GM12878 (cell line): ENCODE data around the gene PAK2. TPM values are rescaled to one million over a fixed set of nuclear protein-coding genes. Genes with fewer than 3 reads are reported as not detected.

Experiments
- ATAC-seq: fragments of 200-7000 bp; cut with Tn5 transposase; 3 replicates; pipeline ENCODE4 v1.9.1; 2020; ENCODE audit warnings: mild to moderate bottlenecking, moderate library complexity
- BruUV-seq: library from RNA; stranded (reverse); fragments of 400-500 nt; replicated peaks from 2 replicates; lab custom pipeline; 2021; lab: Mats Ljungman, UMichigan
- CTCF ChIA-PET: fragments of 300-600 bp; sonication (Branson Sonifier 250); formaldehyde crosslinking; extraction: SDS; loops from one replicate; lab custom pipeline; 2021; ENCODE audit warnings: inconsistent platforms; lab: Yijun Ruan, JAX
- POLR2A ChIA-PET: fragments of 350-600 bp; formaldehyde crosslinking; extraction: SDS; loops from one replicate; lab custom pipeline; 2021; ENCODE audit warnings: inconsistent platforms; lab: Charles Lee
- RAD21 ChIA-PET: fragments of 300-600 bp; sonication (Branson Sonifier 250); formaldehyde crosslinking; loops from one replicate; lab custom pipeline; 2023; ENCODE audit warnings: antibody characterized with exemption; ENCODE audit not compliant: unreplicated experiment; lab: Charles Lee
- SMC1A ChIA-PET: fragments of 300-600 bp; sonication (Branson Sonifier 250); formaldehyde crosslinking; loops from one replicate; lab custom pipeline; 2023; ENCODE audit not compliant: unreplicated experiment, uncharacterized antibody; lab: Charles Lee
- DNase-seq: peaks from one replicate; pipeline ENCODE4 v3.0.0-alpha.2; 2011; ENCODE audit warnings: low read depth, low spot score
- FAIRE-seq: peaks from 3 replicates; lab custom pipeline; 2011; peaks lifted over from hg19 to GRCh38; lab: Jason Lieb, UNC
- H2AFZ ChIP-seq: 2 replicates; pipeline ENCODE4 v1.6.0; 2011; ENCODE audit warnings: low read depth, low read length, control low read depth; ENCODE audit not compliant: control insufficient read depth
- H3K27ac ChIP-seq: 2 replicates; pipeline ENCODE4 v1.5.1; 2011; ENCODE audit warnings: control low read depth; ENCODE audit not compliant: control insufficient read depth, insufficient read depth
- H3K27me3 ChIP-seq, 2 experiments: replicated peaks in 1 of 2; 2 replicates each; pipeline versions ENCODE4 v1.6.0 to v1.6.1; 2011; ENCODE audit warnings: low read length in 1 of 2; ENCODE audit not compliant: control insufficient read depth in 2 of 2, insufficient read depth in 2 of 2
- H3K36me3 ChIP-seq, 2 experiments: 2 replicates each; pipeline ENCODE4 v1.5.1; 2011; ENCODE audit warnings: low read length in 1 of 2; ENCODE audit not compliant: control insufficient read depth in 2 of 2, insufficient read depth in 2 of 2
- H3K4me1 ChIP-seq: 2 replicates; pipeline ENCODE4 v1.6.1; 2011; ENCODE audit warnings: mild to moderate bottlenecking, low read length, moderate library complexity, mixed read lengths; ENCODE audit not compliant: control insufficient read depth, insufficient read depth
- H3K4me2 ChIP-seq: 2 replicates; pipeline ENCODE4 v1.6.0; 2011; ENCODE audit warnings: control low read depth; ENCODE audit not compliant: control insufficient read depth, insufficient read depth
- H3K4me3 ChIP-seq: fragments of 200-600 bp; sonication (generic); 2 replicates; pipeline ENCODE4 v1.5.1; 2016
- H3K79me2 ChIP-seq: 2 replicates; pipeline ENCODE4 v1.6.0; 2011; ENCODE audit warnings: low read length; ENCODE audit not compliant: control insufficient read depth, insufficient read depth
- H3K9ac ChIP-seq: 2 replicates; pipeline ENCODE4 v1.8.0; 2011; ENCODE audit warnings: low read length, control low read depth, mixed read lengths; ENCODE audit not compliant: control insufficient read depth, insufficient read depth
- H3K9me3 ChIP-seq: replicated peaks from 3 replicates; pipeline ENCODE4 v1.5.1; 2011; ENCODE audit warnings: mild to moderate bottlenecking, low read length; ENCODE audit not compliant: control insufficient read depth, insufficient read depth
- H4K20me1 ChIP-seq: 2 replicates; pipeline ENCODE4 v1.6.0; 2011; ENCODE audit not compliant: control insufficient read depth, insufficient read depth
- BHLHE40 ChIP-seq, 2 experiments: fragments of 450-650 bp in 1 of 2; IDR thresholded peaks; 2 replicates each; pipeline ENCODE4 v1.6.1; 2011 to 2017; ENCODE audit warnings: low read depth in 2 of 2, borderline replicate concordance in 1 of 2, improper control_type of control experiment in 1 of 2, low read length in 1 of 2, mild to moderate bottlenecking in 1 of 2
- FOS ChIP-seq: IDR thresholded peaks from 3 replicates; pipeline ENCODE4 v1.6.1; 2011; ENCODE audit warnings: borderline replicate concordance; ENCODE audit not compliant: insufficient read length; ENCODE audit errors: extremely low read depth
- JUNB ChIP-seq: IDR thresholded peaks from 2 replicates; pipeline ENCODE4 v1.6.1; 2016; ENCODE audit warnings: antibody characterized with exemption, mild to moderate bottlenecking
- NR2F1 ChIP-seq: fragments of 450-650 bp; conservative IDR thresholded peaks from 2 replicates; pipeline ENCODE4 v1.6.1; 2017; ENCODE audit warnings: mild to moderate bottlenecking
- TAF1 ChIP-seq: IDR thresholded peaks from 2 replicates; pipeline ENCODE4 v1.6.1; 2011; ENCODE audit warnings: mild to moderate bottlenecking, low read depth, low read length, borderline replicate concordance
- WGBS: methylation state at CpG from one replicate; pipeline ENCODE4 v1.1.6; 2016; ENCODE audit warnings: low lambda C conversion rate; ENCODE audit not compliant: insufficient replicate concordance, insufficient coverage; ENCODE audit errors: missing lambda C conversion rate; 5-methylcytosine and 5-hydroxymethylcytosine counted together
- in situ Hi-C: fragments of 300-500 bp; cut with MboI; formaldehyde crosslinking; loops from 9 replicates; pipeline ENCODE4 v1.14.3; 2018; ENCODE audit warnings: mixed read lengths
- intact Hi-C: fragments of 100-400 bp; cut with micrococcal nuclease; formaldehyde crosslinking; loops from one replicate; pipeline ENCODE4 v1.14.2; 2022; ENCODE audit not compliant: unreplicated experiment
- polyA plus RNA-seq, 11 experiments: library from polyadenylated mRNA; depleted of rRNA in 4 of 11; unstranded in 6 of 11; stranded (reverse) in 5 of 11; fragments of >200 nt; fragmentation: Nextera tagmentation in 4 of 11; fragmentation: Illumina TruSeq in 1 of 11; extraction: Ambion mirVana in 4 of 11; extraction: Trizol in 1 of 11; gene quantifications; 1 replicate in 1 of 11; 2 replicates in 10 of 11; pipeline versions ENCODE4 v1.2.1 to v1.2.3, GENCODE V29; 2011 to 2016; ENCODE audit warnings: inconsistent platforms in 2 of 11, missing spikeins in 2 of 11, low read depth in 1 of 11
- total RNA-seq, 4 experiments: library from RNA; depleted of rRNA in 3 of 4; stranded (reverse); fragments of >200 nt in 3 of 4; fragmentation: Illumina TruSeq in 1 of 4; extraction: Trizol in 1 of 4; gene quantifications; 2 replicates each; pipeline versions ENCODE4 v1.2.1 to v1.2.3, GENCODE V29; 2013 to 2021
- TF ChIP-seq, protein P1 (sequence below): IDR thresholded peaks from 2 replicates; pipeline ENCODE4 v1.6.1; 2011; ENCODE audit warnings: borderline replicate concordance, low read depth, mild to moderate bottlenecking, moderate library complexity, low read length; ENCODE audit not compliant: insufficient read depth, poor library complexity, severe bottlenecking
- TF ChIP-seq, protein P2 (sequence below), 3 experiments: IDR thresholded peaks in 2 of 3; conservative IDR thresholded peaks in 1 of 3; 2 replicates each; pipeline ENCODE4 v1.5.1; 2011; ENCODE audit warnings: low read depth in 3 of 3, low read length in 3 of 3, mild to moderate bottlenecking in 3 of 3, control low read depth in 2 of 3, moderate library complexity in 2 of 3, inconsistent platforms in 1 of 3, mixed read lengths in 1 of 3; ENCODE audit not compliant: control insufficient read depth in 2 of 3, insufficient read depth in 1 of 3; ENCODE audit errors: extremely low read depth in 1 of 3

The PAK2 gene
- total and polyA plus RNA-seq, 10 of the 15 experiments (the other 5 are each of a cell fraction or from before 2014, with no cell fraction given) = 9.0 to 59.1 (median 27.0) TPM

- Histone ChIP-seq H3K27me3 (no peaks in the 10 kb centered on the region), H4K20me1 (no peaks in the 10 kb centered on the region), H3K4me1 (no peaks in the 10 kb centered on the region), H3K4me2 (no peak overlapping the region), H3K27ac (no peak overlapping the region), H3K79me2 (peaks cover 8% of the 10 kb centered on the region), H3K9me3 (peaks cover 15% of the 10 kb centered on the region), H3K9ac (no peak overlapping the region), H3K36me3 (peaks cover 9 to 15% of the 10 kb centered on the region in 2 experiments; a peak in 3 of 4 replicates), H2AFZ (no peak overlapping the region), H3K4me3 (no peak overlapping the region)
- POLR2A ChIA-PET = no interaction called here
- FAIRE-seq (no peak), ATAC-seq (no peak), DNase-seq (no peak)
- CTCF ChIA-PET = interaction anchor here (0.7 kb wide), 1 partner anchor 132 kb away, joined by 3 read pairs; no protein-coding TSS in a partner anchor
- 0 out of 4 replicates have a peak, but pooled peaks of 1 of the 2 experiments have one; percentile 10 for TF ChIP-seq BHLHE40 (IDR thresholded peaks at IDR 0.05; ENCODE audit: borderline replicate concordance in 1 of 2, low read depth in 2 of 2, low read length in 1 of 2)
- no peak for TF ChIP-seq TAF1
- TF ChIP-seq, protein P1, sequence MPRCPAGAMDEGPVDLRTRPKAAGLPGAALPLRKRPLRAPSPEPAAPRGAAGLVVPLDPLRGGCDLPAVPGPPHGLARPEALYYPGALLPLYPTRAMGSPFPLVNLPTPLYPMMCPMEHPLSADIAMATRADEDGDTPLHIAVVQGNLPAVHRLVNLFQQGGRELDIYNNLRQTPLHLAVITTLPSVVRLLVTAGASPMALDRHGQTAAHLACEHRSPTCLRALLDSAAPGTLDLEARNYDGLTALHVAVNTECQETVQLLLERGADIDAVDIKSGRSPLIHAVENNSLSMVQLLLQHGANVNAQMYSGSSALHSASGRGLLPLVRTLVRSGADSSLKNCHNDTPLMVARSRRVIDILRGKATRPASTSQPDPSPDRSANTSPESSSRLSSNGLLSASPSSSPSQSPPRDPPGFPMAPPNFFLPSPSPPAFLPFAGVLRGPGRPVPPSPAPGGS = no peak
- TF ChIP-seq NR2F1 = no peak
- TF ChIP-seq JUNB = no peak
- TF ChIP-seq, protein P2, sequence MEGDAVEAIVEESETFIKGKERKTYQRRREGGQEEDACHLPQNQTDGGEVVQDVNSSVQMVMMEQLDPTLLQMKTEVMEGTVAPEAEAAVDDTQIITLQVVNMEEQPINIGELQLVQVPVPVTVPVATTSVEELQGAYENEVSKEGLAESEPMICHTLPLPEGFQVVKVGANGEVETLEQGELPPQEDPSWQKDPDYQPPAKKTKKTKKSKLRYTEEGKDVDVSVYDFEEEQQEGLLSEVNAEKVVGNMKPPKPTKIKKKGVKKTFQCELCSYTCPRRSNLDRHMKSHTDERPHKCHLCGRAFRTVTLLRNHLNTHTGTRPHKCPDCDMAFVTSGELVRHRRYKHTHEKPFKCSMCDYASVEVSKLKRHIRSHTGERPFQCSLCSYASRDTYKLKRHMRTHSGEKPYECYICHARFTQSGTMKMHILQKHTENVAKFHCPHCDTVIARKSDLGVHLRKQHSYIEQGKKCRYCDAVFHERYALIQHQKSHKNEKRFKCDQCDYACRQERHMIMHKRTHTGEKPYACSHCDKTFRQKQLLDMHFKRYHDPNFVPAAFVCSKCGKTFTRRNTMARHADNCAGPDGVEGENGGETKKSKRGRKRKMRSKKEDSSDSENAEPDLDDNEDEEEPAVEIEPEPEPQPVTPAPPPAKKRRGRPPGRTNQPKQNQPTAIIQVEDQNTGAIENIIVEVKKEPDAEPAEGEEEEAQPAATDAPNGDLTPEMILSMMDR (IDR thresholded peaks at IDR 0.05 in 2 of 3, conservative IDR thresholded peaks at IDR 0.05 in 1 of 3; ENCODE audit: control insufficient read depth in 2 of 3, extremely low read depth in 1 of 3, insufficient read depth in 1 of 3, low read depth in 3 of 3, low read length in 3 of 3) = no peak
- TF ChIP-seq FOS = no peak
- SMC1A ChIA-PET = no interaction called here
- intact Hi-C loops = no loop called here
- RAD21 ChIA-PET = no interaction called here
- in situ Hi-C loops = no loop called here
- 13% methylated on average over 1 of the region's 1 CpG for WGBS
- BruUV-seq = no TSS peak
These were observed 53.6 kb downstream of the PAK2 start for GRCh38 chr3:196793246-196793645.
